ENCODE measurements around the gene PTHLH.

PTHLH gene

DNA sequence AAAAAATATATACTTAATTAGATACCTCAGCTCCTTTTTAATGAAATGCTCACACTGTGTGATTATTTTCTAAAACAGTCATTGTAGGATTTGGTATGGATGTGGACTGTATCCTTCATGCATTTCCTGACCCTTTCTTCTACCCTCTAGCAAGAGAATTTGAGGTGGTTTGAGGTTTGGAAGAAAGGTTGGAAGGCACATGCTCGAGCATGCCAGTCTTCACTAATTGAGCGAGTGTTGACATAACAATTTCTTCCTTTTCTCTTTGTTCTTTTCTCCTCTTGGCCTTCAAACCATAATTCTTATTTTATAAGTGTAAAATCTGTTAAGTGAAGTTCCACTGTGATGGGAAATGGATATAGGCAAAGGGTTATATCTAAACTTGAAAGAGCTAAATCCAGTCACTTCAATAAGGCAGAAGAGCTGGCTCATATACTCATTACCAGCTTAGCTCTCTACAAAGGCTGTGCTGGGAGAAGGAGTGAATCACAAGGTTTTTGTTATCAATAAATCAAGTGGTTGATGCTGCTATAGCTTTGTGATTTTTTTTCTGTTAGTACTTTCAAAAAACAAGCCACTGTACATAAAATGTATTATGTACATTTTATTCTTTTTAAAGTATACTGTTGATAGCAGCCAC is 16.2 kb upstream of the PTHLH start:
- no peak overlapping the region for H3K9ac ChIP-seq (ENCODE audit: insufficient read length, low read depth)
- TF ChIP-seq SUZ12 (IDR thresholded peaks at IDR 0.05; ENCODE audit: extremely low read depth, insufficient read depth, insufficient read length) (no peak), YY1 (IDR thresholded peaks at IDR 0.05; ENCODE audit: insufficient read depth, insufficient read length) (no peak), ZNF274 (IDR thresholded peaks at IDR 0.05; ENCODE audit: low read depth, low read length) (no peak)

DNA sequence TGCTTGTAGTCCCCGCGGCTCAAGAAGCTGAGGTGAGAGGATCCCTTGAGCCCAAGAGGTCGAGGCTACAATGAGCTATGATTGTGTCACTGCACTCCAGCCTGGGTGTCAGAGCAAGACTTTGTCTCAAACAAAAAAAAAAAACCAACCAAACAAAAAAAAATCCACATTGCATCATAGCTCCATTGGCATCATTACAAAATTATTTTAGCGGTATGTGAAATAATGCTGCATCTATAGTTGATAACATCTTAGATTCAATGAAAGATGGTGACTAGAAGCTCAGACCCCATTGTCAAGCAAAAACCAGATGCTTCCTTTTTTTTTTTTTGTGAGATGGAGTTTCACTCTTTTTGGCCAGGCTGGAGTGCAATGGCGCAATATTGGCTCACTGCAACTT is 14.8 kb upstream of the PTHLH start:
- H3K4me1 ChIP-seq (ENCODE audit: insufficient read depth, insufficient read length) = no peaks in the 10 kb centered on the region
- no peaks in the 10 kb centered on the region for H3K9me3 ChIP-seq (ENCODE audit: insufficient read depth, low read length)
- DNase-seq (ENCODE audit: low read depth, low spot score) = no peak
- H3K9ac ChIP-seq (ENCODE audit: insufficient read length, low read depth) = no peak overlapping the region
- no peak for TF ChIP-seq ZNF274 (IDR thresholded peaks at IDR 0.05; ENCODE audit: low read depth, low read length)
- no peak for TF ChIP-seq YY1 (IDR thresholded peaks at IDR 0.05; ENCODE audit: insufficient read depth, insufficient read length)
- TF ChIP-seq SUZ12 (IDR thresholded peaks at IDR 0.05; ENCODE audit: extremely low read depth, insufficient read depth, insufficient read length) = no peak
- H3K36me3 ChIP-seq (ENCODE audit: insufficient read depth, insufficient read length, low read length) = no peaks in the 10 kb centered on the region
- no peak overlapping the region for H3K4me3 ChIP-seq (ENCODE audit: insufficient read length, low read depth)
- H3K27me3 ChIP-seq (ENCODE audit: insufficient read depth, insufficient read length) = no peaks in the 10 kb centered on the region

More for the DNA sequence above, 16.2 kb upstream of the PTHLH start:
- Histone ChIP-seq H3K27me3 (ENCODE audit: insufficient read depth, insufficient read length) (no peaks in the 10 kb centered on the region), H3K36me3 (ENCODE audit: insufficient read depth, insufficient read length, low read length) (no peaks in the 10 kb centered on the region), H3K4me3 (ENCODE audit: insufficient read length, low read depth) (no peak overlapping the region), H3K9me3 (ENCODE audit: insufficient read depth, low read length) (no peaks in the 10 kb centered on the region), H3K4me1 (ENCODE audit: insufficient read depth, insufficient read length) (no peaks in the 10 kb centered on the region)
- DNase-seq (ENCODE audit: low read depth, low spot score) = no peak

DNA sequence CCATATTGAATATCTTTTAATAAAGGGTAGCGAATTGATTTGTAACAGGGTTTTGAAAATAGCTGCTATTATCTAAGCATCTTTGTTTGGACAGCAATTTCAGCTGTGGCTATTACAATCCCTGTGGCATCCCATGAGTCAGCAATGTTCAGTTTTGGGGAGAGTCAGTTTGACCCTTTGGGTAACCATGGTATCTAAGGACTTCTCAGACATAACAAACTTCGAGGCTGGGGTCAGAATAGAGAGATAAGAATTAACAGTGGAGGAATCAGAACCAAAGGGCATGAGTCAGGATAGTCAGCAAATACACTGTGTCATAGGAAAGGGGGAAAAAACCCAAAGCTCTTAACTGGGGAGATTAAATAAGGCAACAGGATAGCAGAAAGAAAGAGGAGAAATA is 11.7 kb upstream of the PTHLH start:
- no peak for DNase-seq (ENCODE audit: low read depth, low spot score)
- H3K4me3 ChIP-seq (ENCODE audit: insufficient read length, low read depth) = no peak overlapping the region
- no peaks in the 10 kb centered on the region for H3K36me3 ChIP-seq (ENCODE audit: insufficient read depth, insufficient read length, low read length)
- no peak overlapping the region for H3K9ac ChIP-seq (ENCODE audit: insufficient read length, low read depth)
- no peaks in the 10 kb centered on the region for H3K27me3 ChIP-seq (ENCODE audit: insufficient read depth, insufficient read length)
- H3K9me3 ChIP-seq (ENCODE audit: insufficient read depth, low read length) = no peaks in the 10 kb centered on the region
- no peaks in the 10 kb centered on the region for H3K4me1 ChIP-seq (ENCODE audit: insufficient read depth, insufficient read length)
- TF ChIP-seq SUZ12 (IDR thresholded peaks at IDR 0.05; ENCODE audit: extremely low read depth, insufficient read depth, insufficient read length) (no peak), YY1 (IDR thresholded peaks at IDR 0.05; ENCODE audit: insufficient read depth, insufficient read length) (no peak), ZNF274 (IDR thresholded peaks at IDR 0.05; ENCODE audit: low read depth, low read length) (no peak)

GRCh38 chr12:27982951-27983350 is 10.4 kb upstream of the PTHLH start:
- Histone ChIP-seq H3K9me3 (ENCODE audit: insufficient read depth, low read length) (no peaks in the 10 kb centered on the region), H3K9ac (ENCODE audit: insufficient read length, low read depth) (no peak overlapping the region), H3K4me1 (ENCODE audit: insufficient read depth, insufficient read length) (no peaks in the 10 kb centered on the region), H3K4me3 (ENCODE audit: insufficient read length, low read depth) (no peak overlapping the region), H3K27me3 (ENCODE audit: insufficient read depth, insufficient read length) (peaks cover 8% of the 10 kb centered on the region), H3K36me3 (ENCODE audit: insufficient read depth, insufficient read length, low read length) (no peaks in the 10 kb centered on the region)
- DNase-seq (ENCODE audit: low read depth, low spot score) = no peak
- TF ChIP-seq SUZ12 (IDR thresholded peaks at IDR 0.05; ENCODE audit: extremely low read depth, insufficient read depth, insufficient read length) (no peak), ZNF274 (IDR thresholded peaks at IDR 0.05; ENCODE audit: low read depth, low read length) (no peak), YY1 (IDR thresholded peaks at IDR 0.05; ENCODE audit: insufficient read depth, insufficient read length) (no peak)

GRCh38 chr12:27982385-27982784 is 9.9 kb upstream of the PTHLH start:
- no peaks in the 10 kb centered on the region for H3K9me3 ChIP-seq (ENCODE audit: insufficient read depth, low read length)
- H3K9ac ChIP-seq (ENCODE audit: insufficient read length, low read depth) = no peak overlapping the region
- TF ChIP-seq SUZ12 (IDR thresholded peaks at IDR 0.05; ENCODE audit: extremely low read depth, insufficient read depth, insufficient read length) = no peak
- TF ChIP-seq ZNF274 (IDR thresholded peaks at IDR 0.05; ENCODE audit: low read depth, low read length) = no peak
- TF ChIP-seq YY1 (IDR thresholded peaks at IDR 0.05; ENCODE audit: insufficient read depth, insufficient read length) = no peak
- H3K27me3 ChIP-seq (ENCODE audit: insufficient read depth, insufficient read length) = peaks cover 14% of the 10 kb centered on the region
- no peak for DNase-seq (ENCODE audit: low read depth, low spot score)
- H3K4me1 ChIP-seq (ENCODE audit: insufficient read depth, insufficient read length) = no peaks in the 10 kb centered on the region
- H3K4me3 ChIP-seq (ENCODE audit: insufficient read length, low read depth) = no peak overlapping the region
- H3K36me3 ChIP-seq (ENCODE audit: insufficient read depth, insufficient read length, low read length) = no peaks in the 10 kb centered on the region

DNA sequence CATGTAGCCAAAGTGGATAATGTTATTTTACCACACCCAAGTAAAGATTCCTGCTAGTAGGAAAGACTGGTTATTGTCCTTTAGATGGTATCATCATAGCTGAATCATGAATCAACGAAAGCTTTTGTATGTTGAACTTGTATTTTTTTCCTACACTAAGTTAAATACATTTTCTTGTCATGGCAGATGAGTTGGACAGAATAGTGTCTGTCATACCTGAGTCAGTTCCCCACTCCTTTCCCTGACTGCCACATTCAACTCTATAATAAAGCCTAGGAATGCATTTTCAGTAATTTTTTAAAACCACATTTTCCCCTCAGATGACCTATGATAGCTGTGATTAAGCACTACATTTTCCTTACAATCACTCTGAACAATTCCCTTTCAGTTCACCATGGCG is 9.3 kb upstream of the PTHLH start:
- DNase-seq (ENCODE audit: low read depth, low spot score) = no peak
- no peaks in the 10 kb centered on the region for H3K36me3 ChIP-seq (ENCODE audit: insufficient read depth, insufficient read length, low read length)
- no peaks in the 10 kb centered on the region for H3K4me1 ChIP-seq (ENCODE audit: insufficient read depth, insufficient read length)
- no peak overlapping the region for H3K9ac ChIP-seq (ENCODE audit: insufficient read length, low read depth)
- TF ChIP-seq YY1 (IDR thresholded peaks at IDR 0.05; ENCODE audit: insufficient read depth, insufficient read length) (no peak), SUZ12 (IDR thresholded peaks at IDR 0.05; ENCODE audit: extremely low read depth, insufficient read depth, insufficient read length) (no peak), ZNF274 (IDR thresholded peaks at IDR 0.05; ENCODE audit: low read depth, low read length) (no peak)
- H3K9me3 ChIP-seq (ENCODE audit: insufficient read depth, low read length) = no peaks in the 10 kb centered on the region
- H3K4me3 ChIP-seq (ENCODE audit: insufficient read length, low read depth) = no peak overlapping the region
- peaks cover 19% of the 10 kb centered on the region for H3K27me3 ChIP-seq (ENCODE audit: insufficient read depth, insufficient read length)

- Histone ChIP-seq H3K9me3 (ENCODE audit: insufficient read depth, low read length) (no peaks in the 10 kb centered on the region), H3K36me3 (ENCODE audit: insufficient read depth, insufficient read length, low read length) (no peaks in the 10 kb centered on the region), H3K9ac (ENCODE audit: insufficient read length, low read depth) (no peak overlapping the region), H3K4me1 (ENCODE audit: insufficient read depth, insufficient read length) (peaks cover 3% of the 10 kb centered on the region), H3K4me3 (ENCODE audit: insufficient read length, low read depth) (no peak overlapping the region), H3K27me3 (ENCODE audit: insufficient read depth, insufficient read length) (peaks cover 46% of the 10 kb centered on the region)
- no peak for DNase-seq (ENCODE audit: low read depth, low spot score)
- TF ChIP-seq YY1 (IDR thresholded peaks at IDR 0.05; ENCODE audit: insufficient read depth, insufficient read length) (no peak), SUZ12 (IDR thresholded peaks at IDR 0.05; ENCODE audit: extremely low read depth, insufficient read depth, insufficient read length) (no peak), ZNF274 (IDR thresholded peaks at IDR 0.05; ENCODE audit: low read depth, low read length) (no peak)
Measured at GRCh38 chr12:27979145-27979544, 6.6 kb upstream of the PTHLH start.

All from NT2/D1 (cell line).